WI38 (cell line): ENCODE data around the gene SPTLC3.

Experiments
- H3K4me3 ChIP-seq: 2 replicates; pipeline ENCODE4 v1.5.1; 2011; ENCODE audit warnings: low read depth, mild to moderate bottlenecking, control low read depth, low read length
- CTCF ChIP-seq: IDR thresholded peaks from 2 replicates; pipeline ENCODE4 v1.5.1; 2012; ENCODE audit warnings: low read depth, mild to moderate bottlenecking, control low read depth, low read length

The SPTLC3 gene

GRCh38 chr20:13094976-13095375 lies 86.2 kb downstream of the SPTLC3 start:
- no peak overlapping the region for H3K4me3 ChIP-seq
- TF ChIP-seq CTCF: no peak

GRCh38 chr20:13098720-13099355 lies 90.1 kb downstream of the SPTLC3 start:
- no peak overlapping the region for H3K4me3 ChIP-seq
- no peak for TF ChIP-seq CTCF

- TF ChIP-seq CTCF: no peak
Measured at GRCh38 chr20:13099676-13100075, 90.9 kb downstream of the SPTLC3 start.

GRCh38 chr20:13101276-13101675 lies 92.5 kb downstream of the SPTLC3 start:
- TF ChIP-seq CTCF: no peak
- no peak overlapping the region for H3K4me3 ChIP-seq

More at GRCh38 chr20:13099676-13100075, 90.9 kb downstream of the SPTLC3 start:
- no peak overlapping the region for H3K4me3 ChIP-seq

- TF ChIP-seq CTCF: no peak
Measured at GRCh38 chr20:13101706-13102105, 92.9 kb downstream of the SPTLC3 start.

GRCh38 chr20:13102237-13102636 lies 93.5 kb downstream of the SPTLC3 start:
- TF ChIP-seq CTCF: no peak

More at GRCh38 chr20:13101706-13102105, 92.9 kb downstream of the SPTLC3 start:
- H3K4me3 ChIP-seq: no peak overlapping the region

GRCh38 chr20:13102694-13103093 lies 93.9 kb downstream of the SPTLC3 start:
- no peak overlapping the region for H3K4me3 ChIP-seq
- TF ChIP-seq CTCF: no peak

More at GRCh38 chr20:13102237-13102636, 93.5 kb downstream of the SPTLC3 start:
- H3K4me3 ChIP-seq: no peak overlapping the region
